ENCODE measurements around the gene RBM38.

- TF ChIP-seq BACH1 (tag; IDR thresholded peaks at IDR 0.05), result no peak
- TF ChIP-seq ZNF780A (CRISPR knock-in tag; IDR thresholded peaks at IDR 0.05), result no peak
- no peak for TF ChIP-seq ZNF431 (CRISPR knock-in tag; IDR thresholded peaks at IDR 0.05)
- TF ChIP-seq EZH2 (IDR thresholded peaks at IDR 0.05; ENCODE audit: borderline replicate concordance, low read depth, low read length), result no peak
- no peak for TF ChIP-seq CTCF (IDR thresholded peaks at IDR 0.05 in 2 of 3, conservative IDR thresholded peaks at IDR 0.05 in 1 of 3; ENCODE audit: insufficient read depth in 2 of 3, low read depth in 1 of 3, low read length in 3 of 3)
- TF ChIP-seq CXXC5 (CRISPR knock-in tag; IDR thresholded peaks at IDR 0.05), result no peak
- TF ChIP-seq THAP7 (CRISPR knock-in tag; IDR thresholded peaks at IDR 0.05), result no peak
- TF ChIP-seq TOE1 (IDR thresholded peaks at IDR 0.05; ENCODE audit: borderline replicate concordance), result no peak
- TF ChIP-seq TOE1 (CRISPR knock-in tag; IDR thresholded peaks at IDR 0.05; ENCODE audit: borderline replicate concordance, low read depth), result no peak
- no peak for TF ChIP-seq CHD2 (IDR thresholded peaks at IDR 0.05; ENCODE audit: low read depth, low read length)
- no peak for TF ChIP-seq POLR2A (conservative IDR thresholded peaks at IDR 0.05)
- no peak for TF ChIP-seq NFRKB (IDR thresholded peaks at IDR 0.05; ENCODE audit: low read depth)
- no peak for TF ChIP-seq SAFB2 (IDR thresholded peaks at IDR 0.05; ENCODE audit: borderline replicate concordance, low read depth, low read length, severe bottlenecking)
- no peak for TF ChIP-seq USF2 (CRISPR knock-in tag; IDR thresholded peaks at IDR 0.05)
Measured at GRCh38 chr20:57420571-57421252, 29.5 kb downstream of the RBM38 start.
